NCI-H2227 (cell line): ENCODE measurements around the gene GAREM1.
"Not testable (repeated sequence)": the region's sequence is repeated elsewhere in the genome, so short reads cannot be mapped to it uniquely, and the experiment has no call there.

Source experiments
- DNase-seq: peaks from one replicate; lab custom pipeline; 2025; ENCODE audit not compliant: unreplicated experiment; lab: John Stamatoyannopoulos, UW

GAREM1 gene

GRCh38 chr18:32295604-32296003 is 175.1 kb downstream of the GAREM1 start:
- no peak for DNase-seq

- DNase-seq = no peak
Observed at GRCh38 chr18:32293107-32293506, 177.6 kb downstream of the GAREM1 start.

- DNase-seq = not testable (repeated sequence)
Observed at GRCh38 chr18:32291623-32292022, 179.1 kb downstream of the GAREM1 start.

GRCh38 chr18:32290810-32291209 is 179.9 kb downstream of the GAREM1 start:
- DNase-seq = no peak

GRCh38 chr18:32289483-32290075 is 181.1 kb downstream of the GAREM1 start:
- peak; percentile 74 for DNase-seq

GRCh38 chr18:32287873-32288272 is 182.8 kb downstream of the GAREM1 start:
- DNase-seq = no peak

GRCh38 chr18:32287249-32287648 is 183.4 kb downstream of the GAREM1 start:
- DNase-seq = no peak

GRCh38 chr18:32286749-32287148 is 183.9 kb downstream of the GAREM1 start:
- no peak for DNase-seq

- no peak for DNase-seq
Observed at GRCh38 chr18:32284284-32284683, 186.4 kb downstream of the GAREM1 start.

- DNase-seq = peak; percentile 21
Observed at GRCh38 chr18:32280911-32281310, 189.8 kb downstream of the GAREM1 start.

GRCh38 chr18:32280188-32280783 is 190.4 kb downstream of the GAREM1 start:
- no peak for DNase-seq

- DNase-seq = no peak
Observed at GRCh38 chr18:32278177-32278799, 192.4 kb downstream of the GAREM1 start.

- DNase-seq = peak; percentile 8
Observed at GRCh38 chr18:32277549-32277948, 193.1 kb downstream of the GAREM1 start.

GRCh38 chr18:32276906-32277305 is 193.8 kb downstream of the GAREM1 start:
- no peak for DNase-seq

- no peak for DNase-seq
Observed at GRCh38 chr18:32276256-32276655, 194.4 kb downstream of the GAREM1 start.

- DNase-seq = no peak
Observed at GRCh38 chr18:32275221-32275620, 195.5 kb downstream of the GAREM1 start.

GRCh38 chr18:32274307-32274706 is 196.4 kb downstream of the GAREM1 start:
- no peak for DNase-seq

- peak; percentile 24 for DNase-seq
Observed at GRCh38 chr18:32271672-32272208, 198.9 kb downstream of the GAREM1 start.

GRCh38 chr18:32270341-32270740 is 200.3 kb downstream of the GAREM1 start:
- no peak for DNase-seq

GRCh38 chr18:32267463-32267862 is 203.2 kb downstream of the GAREM1 start:
- no peak for DNase-seq

GRCh38 chr18:32264401-32264800 is 206.3 kb downstream of the GAREM1 start:
- DNase-seq = no peak

GRCh38 chr18:32262092-32262491 is 208.6 kb downstream of the GAREM1 start:
- no peak for DNase-seq
